ENCODE results near the gene TENM4. TPM values are rescaled to one million over a fixed set of nuclear protein-coding genes. Genes with fewer than 3 reads are reported as not detected.
A peak's percentile ranks its signal among the peaks of the same experiment; 100 is the strongest.

TENM4 gene
- total RNA-seq, 1 donor from 2014 or later = 43.2 TPM

DNA sequence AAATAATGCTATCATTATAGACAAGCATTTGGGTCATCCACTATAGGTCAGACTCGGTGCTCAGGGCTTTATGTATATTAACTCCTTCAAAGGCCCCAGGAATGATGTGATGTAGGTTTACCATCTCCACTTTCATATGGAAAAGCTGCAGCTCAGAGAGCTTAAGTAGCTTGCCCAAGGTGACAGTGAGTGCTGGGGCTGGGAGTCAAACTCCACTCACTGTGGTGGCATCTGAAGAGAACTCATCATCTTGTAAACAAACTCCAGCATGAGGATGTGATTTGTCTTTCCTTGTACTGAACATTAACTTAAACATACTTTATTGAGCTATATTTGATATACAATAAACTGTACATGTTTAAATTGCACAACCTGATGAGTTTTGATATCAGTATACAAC lies 25.4 kb downstream of the TENM4 start:
- TF ChIP-seq, protein P1, sequence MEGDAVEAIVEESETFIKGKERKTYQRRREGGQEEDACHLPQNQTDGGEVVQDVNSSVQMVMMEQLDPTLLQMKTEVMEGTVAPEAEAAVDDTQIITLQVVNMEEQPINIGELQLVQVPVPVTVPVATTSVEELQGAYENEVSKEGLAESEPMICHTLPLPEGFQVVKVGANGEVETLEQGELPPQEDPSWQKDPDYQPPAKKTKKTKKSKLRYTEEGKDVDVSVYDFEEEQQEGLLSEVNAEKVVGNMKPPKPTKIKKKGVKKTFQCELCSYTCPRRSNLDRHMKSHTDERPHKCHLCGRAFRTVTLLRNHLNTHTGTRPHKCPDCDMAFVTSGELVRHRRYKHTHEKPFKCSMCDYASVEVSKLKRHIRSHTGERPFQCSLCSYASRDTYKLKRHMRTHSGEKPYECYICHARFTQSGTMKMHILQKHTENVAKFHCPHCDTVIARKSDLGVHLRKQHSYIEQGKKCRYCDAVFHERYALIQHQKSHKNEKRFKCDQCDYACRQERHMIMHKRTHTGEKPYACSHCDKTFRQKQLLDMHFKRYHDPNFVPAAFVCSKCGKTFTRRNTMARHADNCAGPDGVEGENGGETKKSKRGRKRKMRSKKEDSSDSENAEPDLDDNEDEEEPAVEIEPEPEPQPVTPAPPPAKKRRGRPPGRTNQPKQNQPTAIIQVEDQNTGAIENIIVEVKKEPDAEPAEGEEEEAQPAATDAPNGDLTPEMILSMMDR (conservative IDR thresholded peaks at IDR 0.05) = no peak
- no peak for DNase-seq (ENCODE audit: low read depth, low spot score)
- Mint-ChIP-seq H3K4me1 (peaks cover 6% of the 10 kb centered on the region), H3K36me3 (ENCODE audit: low read depth) (peaks cover 6% of the 10 kb centered on the region), H3K4me3 (no peak overlapping the region), H3K27me3 (ENCODE audit: low read depth) (no peaks in the 10 kb centered on the region), H3K9me3 (peaks cover 5% of the 10 kb centered on the region), H3K27ac (ENCODE audit: unreplicated experiment) (no peak overlapping the region)

DNA sequence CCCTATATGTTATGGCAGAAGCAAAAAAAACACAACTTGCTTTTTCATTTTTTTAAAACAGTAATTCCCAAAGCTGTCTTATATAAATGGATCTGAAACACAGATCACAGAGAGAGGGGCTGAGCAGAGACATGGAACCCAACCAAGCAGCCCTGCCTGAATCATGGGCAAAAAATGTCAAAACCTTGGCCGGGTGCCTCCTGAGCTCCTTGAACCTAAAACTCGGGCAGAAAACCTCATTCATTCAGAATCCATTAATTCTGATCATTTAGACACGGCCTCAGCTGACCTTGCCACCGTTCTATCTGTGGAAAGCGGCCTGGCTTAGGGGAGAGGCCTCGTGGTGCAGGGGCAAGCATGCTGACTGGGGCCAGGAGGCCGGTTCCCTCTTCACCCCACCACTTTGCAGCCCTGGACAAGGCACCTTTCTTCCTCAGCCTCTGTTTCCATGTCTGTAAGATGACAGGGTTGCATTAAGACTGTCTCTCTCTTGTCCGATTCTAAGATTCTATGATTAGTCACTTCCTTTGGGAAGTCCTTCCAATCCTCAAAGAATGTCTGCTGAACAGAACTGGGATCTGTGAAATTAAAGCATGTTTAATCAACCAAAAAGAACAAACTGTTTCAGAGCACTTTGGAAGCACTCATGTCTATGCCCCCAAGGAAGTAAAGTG lies 26.0 kb downstream of the TENM4 start:
- Mint-ChIP-seq H3K4me1 (peaks cover 6% of the 10 kb centered on the region), H3K27me3 (ENCODE audit: low read depth) (no peaks in the 10 kb centered on the region), H3K36me3 (ENCODE audit: low read depth) (peaks cover 6% of the 10 kb centered on the region), H3K9me3 (peaks cover 5% of the 10 kb centered on the region), H3K27ac (ENCODE audit: unreplicated experiment) (no peak overlapping the region), H3K4me3 (no peak overlapping the region)
- DNase-seq (ENCODE audit: low read depth, low spot score) = no peak
- TF ChIP-seq, protein P1 (conservative IDR thresholded peaks at IDR 0.05) = no peak

DNA sequence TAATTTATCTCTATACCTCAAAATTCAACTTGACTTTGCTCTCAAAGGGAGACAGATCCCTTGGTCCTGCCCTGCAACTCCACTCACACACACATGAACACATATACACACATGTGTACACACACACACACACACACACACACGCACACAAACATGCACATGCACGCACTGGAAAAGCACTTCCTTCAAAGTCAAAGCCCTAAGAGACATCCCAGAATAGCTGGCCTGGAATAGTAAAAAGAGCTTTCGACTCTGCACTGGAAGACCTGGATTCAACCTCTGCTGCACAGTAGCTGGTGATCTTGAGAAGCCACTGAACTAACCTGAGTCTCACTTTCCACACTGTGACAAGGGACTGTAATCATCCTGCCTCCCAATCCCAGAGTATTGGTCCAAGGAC lies 26.8 kb downstream of the TENM4 start:
- no peak overlapping the region for H3K27ac Mint-ChIP-seq (ENCODE audit: unreplicated experiment)

DNA sequence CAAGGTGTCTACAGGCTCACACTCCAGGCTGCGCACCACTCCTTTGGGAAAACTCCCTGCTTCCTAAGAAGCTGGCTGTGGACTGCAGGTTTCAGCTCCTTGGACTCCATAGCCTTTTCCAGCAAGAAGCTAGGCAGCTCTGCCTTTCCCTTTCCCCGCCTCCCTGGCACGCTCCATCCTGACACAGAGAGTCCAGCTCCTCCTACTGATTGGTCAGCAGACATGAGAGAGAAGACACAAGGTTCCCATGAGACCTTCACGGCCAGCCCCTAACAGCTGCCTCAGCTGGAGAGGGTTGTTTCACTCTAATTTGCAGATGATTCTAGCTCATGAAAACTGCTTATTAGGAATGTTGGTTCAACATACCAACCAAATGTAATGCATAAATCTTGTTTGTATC lies 27.6 kb downstream of the TENM4 start:
- no peak overlapping the region for H3K27ac Mint-ChIP-seq (ENCODE audit: unreplicated experiment)
- H3K9me3 Mint-ChIP-seq = peaks cover 5% of the 10 kb centered on the region
- TF ChIP-seq, protein P1 (conservative IDR thresholded peaks at IDR 0.05) = no peak
- no peak overlapping the region for H3K4me3 Mint-ChIP-seq
- peaks cover 6% of the 10 kb centered on the region for H3K4me1 Mint-ChIP-seq
- peaks cover 6% of the 10 kb centered on the region for H3K36me3 Mint-ChIP-seq (ENCODE audit: low read depth)
- H3K27me3 Mint-ChIP-seq (ENCODE audit: low read depth) = no peaks in the 10 kb centered on the region
- DNase-seq (ENCODE audit: low read depth, low spot score) = peak; percentile 31

More for the DNA sequence above, 26.8 kb downstream of the TENM4 start:
- no peaks in the 10 kb centered on the region for H3K27me3 Mint-ChIP-seq (ENCODE audit: low read depth)
- DNase-seq (ENCODE audit: low read depth, low spot score) = no peak
- peaks cover 6% of the 10 kb centered on the region for H3K4me1 Mint-ChIP-seq
- TF ChIP-seq, protein P1 (conservative IDR thresholded peaks at IDR 0.05) = no peak
- no peak overlapping the region for H3K4me3 Mint-ChIP-seq
- H3K9me3 Mint-ChIP-seq = peaks cover 5% of the 10 kb centered on the region
- peaks cover 6% of the 10 kb centered on the region for H3K36me3 Mint-ChIP-seq (ENCODE audit: low read depth)

DNA sequence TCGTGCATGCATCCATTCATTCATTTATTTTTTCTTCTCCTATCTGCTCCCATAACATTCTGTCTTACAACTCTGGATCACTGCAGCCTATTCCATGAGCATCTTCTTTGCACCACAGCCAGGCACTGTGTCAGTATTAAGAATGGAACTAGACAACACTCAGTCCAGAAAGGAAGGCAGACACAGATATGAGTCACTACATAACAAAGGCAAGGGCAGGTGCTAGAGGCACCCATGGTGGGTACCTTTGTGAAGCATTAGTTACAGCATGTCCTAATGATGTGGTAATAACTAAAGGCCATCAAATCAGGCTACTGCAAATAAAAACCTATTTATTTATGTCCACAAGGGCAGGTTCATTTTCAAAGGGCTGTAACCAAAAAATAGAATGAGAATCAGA lies 28.1 kb downstream of the TENM4 start:
- TF ChIP-seq, protein P1 (conservative IDR thresholded peaks at IDR 0.05) = no peak
- Mint-ChIP-seq H3K4me3 (no peak overlapping the region), H3K36me3 (ENCODE audit: low read depth) (peaks cover 6% of the 10 kb centered on the region), H3K27me3 (ENCODE audit: low read depth) (no peaks in the 10 kb centered on the region), H3K4me1 (peaks cover 6% of the 10 kb centered on the region), H3K27ac (ENCODE audit: unreplicated experiment) (no peak overlapping the region), H3K9me3 (peaks cover 5% of the 10 kb centered on the region)
- DNase-seq (ENCODE audit: low read depth, low spot score) = no peak
